Neural cell (in vitro differentiated cells): ENCODE results near the gene DENND5B. TPM values are rescaled to one million over a fixed set of nuclear protein-coding genes. Genes with fewer than 3 reads are reported as not detected.

Experiments
- H2AFZ ChIP-seq: fragments of 200-600, 300-800 bp; sonication (generic), shearing (Covaris generic); 2 replicates; pipeline ENCODE4 v1.6.0; 2014; ENCODE audit warnings: low read depth, mild to moderate bottlenecking, antibody characterized with exemption, low read length, moderate library complexity
- H3F3A ChIP-seq: fragments of 200-600 bp; shearing (Covaris generic); 2 replicates; pipeline ENCODE4 v1.6.1; 2016; ENCODE audit warnings: mild to moderate bottlenecking, moderate library complexity, mixed read lengths, antibody characterized with exemption, low read length; ENCODE audit not compliant: insufficient read depth, poor library complexity, severe bottlenecking
- H3K27ac ChIP-seq: fragments of 200-600, 300-800 bp; sonication (generic), shearing (Covaris generic); 2 replicates; pipeline ENCODE4 v1.5.1; 2014; ENCODE audit warnings: mild to moderate bottlenecking, low read length, moderate library complexity
- H3K27me3 ChIP-seq: fragments of 300-800, 200-600 bp; sonication (generic), shearing (Covaris generic); 2 replicates; pipeline ENCODE4 v1.6.0; 2014; ENCODE audit warnings: mild to moderate bottlenecking, low read depth, low read length, moderate library complexity; ENCODE audit not compliant: insufficient read depth
- H3K36me3 ChIP-seq: fragments of 300-800, 200-600 bp; sonication (generic), shearing (Covaris generic); 2 replicates; pipeline ENCODE4 v1.5.1; 2014; ENCODE audit warnings: mild to moderate bottlenecking, antibody characterized with exemption, low read length, moderate library complexity; ENCODE audit not compliant: insufficient read depth
- H3K4me2 ChIP-seq: fragments of 300-800, 200-600 bp; sonication (generic), shearing (Covaris generic); 2 replicates; pipeline ENCODE4 v1.6.0; 2014; ENCODE audit warnings: mild to moderate bottlenecking, low read length
- H3K4me3 ChIP-seq: fragments of 300-800, 200-600 bp; sonication (generic), shearing (Covaris generic); 2 replicates; pipeline ENCODE4 v1.5.1; 2014; ENCODE audit warnings: mild to moderate bottlenecking, low read length, moderate library complexity
- H3K79me2 ChIP-seq: fragments of 200-600 bp; shearing (Covaris generic); replicated peaks from 2 replicates; pipeline ENCODE4 v1.6.0; 2014; ENCODE audit warnings: mild to moderate bottlenecking, low read length, moderate library complexity; ENCODE audit not compliant: insufficient read depth
- H3K9ac ChIP-seq: fragments of 300-800, 200-600 bp; sonication (generic), shearing (Covaris generic); 2 replicates; pipeline ENCODE4 v1.6.1; 2016; ENCODE audit warnings: mild to moderate bottlenecking, low read length, mixed read lengths
- H3K9me2 ChIP-seq: fragments of 200-600 bp; shearing (Covaris generic); 2 replicates; pipeline ENCODE4 v1.6.1; 2016; ENCODE audit warnings: mild to moderate bottlenecking, low read length, mixed read lengths; ENCODE audit not compliant: insufficient read depth
- H3K9me3 ChIP-seq: fragments of 200-600, 300-800 bp; sonication (generic), shearing (Covaris generic); 2 replicates; pipeline ENCODE4 v1.6.1; 2016; ENCODE audit warnings: mild to moderate bottlenecking, mixed run types, low read length, moderate library complexity, mixed read lengths
- H4K20me1 ChIP-seq: fragments of 200-600 bp; shearing (Covaris generic); 2 replicates; pipeline ENCODE4 v1.6.1; 2016; ENCODE audit warnings: mild to moderate bottlenecking, mixed run types; ENCODE audit not compliant: insufficient read depth
- CTCF ChIP-seq: fragments of 450-650 bp; IDR thresholded peaks from 2 replicates; pipeline ENCODE4 v1.5.1; 2014; ENCODE audit warnings: antibody characterized with exemption, mild to moderate bottlenecking, moderate library complexity; ENCODE audit not compliant: poor library complexity, severe bottlenecking
- EP300 ChIP-seq: fragments of 450-650 bp; conservative IDR thresholded peaks from 2 replicates; pipeline ENCODE4 v1.6.1; 2014; ENCODE audit warnings: antibody characterized with exemption, mild to moderate bottlenecking, moderate library complexity; ENCODE audit not compliant: poor library complexity, severe bottlenecking
- EZH2 ChIP-seq: fragments of 200-600, 300-800 bp; shearing (Covaris generic), sonication (generic); IDR thresholded peaks from 2 replicates; pipeline ENCODE4 v1.6.1; 2014; ENCODE audit warnings: antibody characterized with exemption, low read length, borderline replicate concordance, mild to moderate bottlenecking; ENCODE audit not compliant: insufficient read depth, poor library complexity, severe bottlenecking
- MXI1 ChIP-seq: fragments of 450-650 bp; conservative IDR thresholded peaks from 2 replicates; pipeline ENCODE4 v1.6.1; 2014; ENCODE audit warnings: antibody characterized with exemption, mild to moderate bottlenecking; ENCODE audit not compliant: poor library complexity, severe bottlenecking
- POLR2AphosphoS5 ChIP-seq: IDR thresholded peaks from 2 replicates; pipeline ENCODE4 v1.6.1; 2012
- RAD21 ChIP-seq: fragments of 450-650 bp; conservative IDR thresholded peaks from 2 replicates; pipeline ENCODE4 v1.6.1; 2014; ENCODE audit warnings: antibody characterized with exemption, mild to moderate bottlenecking, moderate library complexity
- REST ChIP-seq: IDR thresholded peaks from 2 replicates; pipeline ENCODE4 v1.6.1; 2012; ENCODE audit warnings: borderline replicate concordance
- SMC3 ChIP-seq: fragments of 450-650 bp; conservative IDR thresholded peaks from 2 replicates; pipeline ENCODE4 v1.6.1; 2014; ENCODE audit warnings: antibody characterized with exemption, mild to moderate bottlenecking, moderate library complexity; ENCODE audit not compliant: poor library complexity
- TAF1 ChIP-seq: IDR thresholded peaks from 2 replicates; pipeline ENCODE4 v1.6.1; 2012; ENCODE audit warnings: low read depth
- polyA plus RNA-seq: library from polyadenylated mRNA; depleted of rRNA; stranded (reverse); fragments of >200 nt; gene quantifications from 2 replicates; pipeline ENCODE4 v1.2.3, GENCODE V29; 2014

The DENND5B gene
- polyA plus RNA-seq, 1 donor from 2014 or later, result 23.8 TPM

GRCh38 chr12:31491241-31491794, 99.6 kb downstream of the DENND5B start:
- no peak overlapping the region for H3K27ac ChIP-seq
- no peaks in the 10 kb centered on the region for H3K27me3 ChIP-seq
- H3K36me3 ChIP-seq, result peaks cover 5% of the 10 kb centered on the region
- H3K9me2 ChIP-seq, result no peaks in the 10 kb centered on the region
- H3K79me2 ChIP-seq, result peaks cover 5% of the 10 kb centered on the region
- H3K9me3 ChIP-seq, result no peaks in the 10 kb centered on the region
- no peaks in the 10 kb centered on the region for H3F3A ChIP-seq
- H3K4me3 ChIP-seq, result no peak overlapping the region
- no peaks in the 10 kb centered on the region for H4K20me1 ChIP-seq
- no peak overlapping the region for H2AFZ ChIP-seq
- no peak overlapping the region for H3K4me2 ChIP-seq
- no peak for TF ChIP-seq RAD21
- TF ChIP-seq POLR2AphosphoS5, result no peak
- no peak for TF ChIP-seq EZH2
- no peak for TF ChIP-seq SMC3
- TF ChIP-seq MXI1, result no peak
- TF ChIP-seq EP300, result no peak
- H3K9ac ChIP-seq, result no peak overlapping the region

- Histone ChIP-seq H4K20me1 (no peaks in the 10 kb centered on the region), H3K27ac (no peak overlapping the region), H3F3A (no peaks in the 10 kb centered on the region), H3K27me3 (no peaks in the 10 kb centered on the region), H3K36me3 (peaks cover 5% of the 10 kb centered on the region), H3K9me2 (no peaks in the 10 kb centered on the region), H3K4me3 (no peak overlapping the region), H2AFZ (no peak overlapping the region), H3K79me2 (no peaks in the 10 kb centered on the region), H3K9ac (no peak overlapping the region), H3K4me2 (no peak overlapping the region), H3K9me3 (no peaks in the 10 kb centered on the region)
- TF ChIP-seq TAF1 (no peak), EP300 (no peak), CTCF (no peak)
These were observed 102.1 kb downstream of the DENND5B start for GRCh38 chr12:31488737-31489338.

- Histone ChIP-seq H3K27ac (no peak overlapping the region), H3K36me3 (no peaks in the 10 kb centered on the region)
- no peak for TF ChIP-seq REST
- no peak for TF ChIP-seq TAF1
- no peak for TF ChIP-seq RAD21
- TF ChIP-seq SMC3, result no peak
- no peak for TF ChIP-seq EZH2
- TF ChIP-seq CTCF, result no peak
- TF ChIP-seq MXI1, result no peak
- no peak for TF ChIP-seq POLR2AphosphoS5
These were observed 105.4 kb downstream of the DENND5B start for GRCh38 chr12:31485571-31485970.

More at GRCh38 chr12:31485571-31485970, 105.4 kb downstream of the DENND5B start:
- Histone ChIP-seq H3K9me2 (no peaks in the 10 kb centered on the region), H3K4me2 (no peak overlapping the region), H3K4me3 (no peak overlapping the region), H4K20me1 (no peaks in the 10 kb centered on the region), H3K79me2 (no peaks in the 10 kb centered on the region), H3F3A (no peaks in the 10 kb centered on the region), H3K9ac (no peak overlapping the region), H3K27me3 (no peaks in the 10 kb centered on the region), H3K9me3 (no peaks in the 10 kb centered on the region), H2AFZ (no peak overlapping the region)
